Measurements from ENCODE around the gene ZNF205.

The ZNF205 gene

GRCh38 chr16:3158510-3159314 is 46.3 kb downstream of the ZNF205 start:
- TF ChIP-seq SIN3A (IDR thresholded peaks at IDR 0.05; ENCODE audit: borderline replicate concordance, insufficient read depth, low read length) = no peak
- no peak for TF ChIP-seq REST (IDR thresholded peaks at IDR 0.05; ENCODE audit: insufficient read depth in 1 of 2, low read depth in 2 of 2, low read length in 2 of 2)
- no peak for TF ChIP-seq FOXP2 (optimal IDR thresholded peaks at IDR 0.05; ENCODE audit: borderline replicate concordance, extremely low read depth, extremely low read length, insufficient read depth)
- no peak for TF ChIP-seq POLR2AphosphoS5 (IDR thresholded peaks at IDR 0.05; ENCODE audit: low read depth, low read length)

GRCh38 chr16:3161235-3162018 is 49.0 kb downstream of the ZNF205 start:
- no peak for TF ChIP-seq SIN3A (IDR thresholded peaks at IDR 0.05; ENCODE audit: borderline replicate concordance, insufficient read depth, low read length)
- no peak for TF ChIP-seq POLR2AphosphoS5 (IDR thresholded peaks at IDR 0.05; ENCODE audit: low read depth, low read length)
- TF ChIP-seq REST (IDR thresholded peaks at IDR 0.05; ENCODE audit: insufficient read depth in 1 of 2, low read depth in 2 of 2, low read length in 2 of 2) = no peak
- TF ChIP-seq FOXP2 (optimal IDR thresholded peaks at IDR 0.05; ENCODE audit: borderline replicate concordance, extremely low read depth, extremely low read length, insufficient read depth) = no peak
- TF ChIP-seq TAF1 (IDR thresholded peaks at IDR 0.05; ENCODE audit: borderline replicate concordance, insufficient read depth, low read length) = no peak

DNA sequence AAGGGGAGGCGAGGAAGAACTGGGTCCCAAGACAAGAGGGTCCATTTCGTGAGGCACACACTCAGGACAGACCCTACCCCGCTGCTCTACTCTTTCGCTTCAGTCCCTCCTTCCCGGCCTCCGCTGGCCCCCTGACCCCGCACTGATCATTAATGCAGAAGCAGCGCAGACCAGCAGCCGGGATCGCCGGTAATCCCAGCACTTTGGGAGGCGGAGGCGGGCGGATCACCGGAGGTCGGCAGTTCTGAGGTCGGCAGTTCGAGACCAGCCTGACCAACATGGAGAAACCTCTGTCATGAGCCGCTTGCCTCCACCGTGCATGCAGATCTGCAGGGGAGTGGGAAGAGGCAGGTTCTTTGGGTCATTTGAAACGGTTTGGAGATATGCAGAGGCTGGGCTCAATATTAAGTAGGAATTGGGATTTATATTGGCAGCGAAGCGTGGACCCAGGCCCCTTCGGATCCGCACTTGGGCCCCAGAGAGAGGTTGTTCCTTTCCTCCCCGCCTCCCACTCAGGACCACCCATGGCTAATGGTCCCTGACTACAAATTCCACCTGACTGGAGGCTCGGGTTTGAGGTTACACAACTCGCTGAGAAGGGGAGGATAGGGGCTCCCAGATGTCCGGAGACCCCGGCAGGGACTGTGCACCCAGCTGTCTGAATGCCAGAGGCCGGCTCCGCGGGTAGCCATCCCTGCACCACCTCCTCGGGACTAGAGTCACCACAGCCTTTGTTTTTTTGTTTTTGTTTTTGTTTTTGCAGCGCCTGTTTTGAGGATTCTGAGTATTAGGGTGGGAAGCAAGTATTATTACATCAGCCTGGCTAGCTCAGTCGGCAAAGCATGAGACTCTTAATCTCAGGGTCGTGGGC is 52.0 kb downstream of the ZNF205 start:
- TF ChIP-seq FOXP2 (optimal IDR thresholded peaks at IDR 0.05; ENCODE audit: borderline replicate concordance, extremely low read depth, extremely low read length, insufficient read depth) = no peak
- no peak for TF ChIP-seq TAF1 (IDR thresholded peaks at IDR 0.05; ENCODE audit: borderline replicate concordance, insufficient read depth, low read length)
- no peak for TF ChIP-seq SIN3A (IDR thresholded peaks at IDR 0.05; ENCODE audit: borderline replicate concordance, insufficient read depth, low read length)
- no peak for TF ChIP-seq POLR2AphosphoS5 (IDR thresholded peaks at IDR 0.05; ENCODE audit: low read depth, low read length)
- no peak for TF ChIP-seq REST (IDR thresholded peaks at IDR 0.05; ENCODE audit: insufficient read depth in 1 of 2, low read depth in 2 of 2, low read length in 2 of 2)

- TF ChIP-seq POLR2AphosphoS5 (IDR thresholded peaks at IDR 0.05; ENCODE audit: low read depth, low read length) (no peak), FOXP2 (optimal IDR thresholded peaks at IDR 0.05; ENCODE audit: borderline replicate concordance, extremely low read depth, extremely low read length, insufficient read depth) (no peak), SIN3A (IDR thresholded peaks at IDR 0.05; ENCODE audit: borderline replicate concordance, insufficient read depth, low read length) (no peak), TAF1 (IDR thresholded peaks at IDR 0.05; ENCODE audit: borderline replicate concordance, insufficient read depth, low read length) (no peak), REST (IDR thresholded peaks at IDR 0.05; ENCODE audit: insufficient read depth in 1 of 2, low read depth in 2 of 2, low read length in 2 of 2) (no peak)
These were observed 52.9 kb downstream of the ZNF205 start for GRCh38 chr16:3165111-3165822.

Data from PFSK-1 (cell line).